Left renal cortex interstitium (tissue), 4 donors: ENCODE data around the gene EZH1. TPM values are rescaled to one million over a fixed set of nuclear protein-coding genes. Genes with fewer than 3 reads are reported as not detected.

Experiments
- polyA plus RNA-seq, 4 donors: library from polyadenylated mRNA; unstranded; fragments of 120-200 nt; gene quantifications; one replicate each; pipeline ENCODE4 v1.2.1, GENCODE V29; 2013; ENCODE audit not compliant: insufficient read length in 4 of 4

Gene EZH1
- polyA plus RNA-seq, 4 donors = 32.5 to 65.2 (median 51.7) TPM

Other genes starting within 250 kb of the EZH1 start
- 10 to 100 TPM; 19.3 to 29.7 (median 25.6) TPM for gene NAGLU, start 208.8 kb downstream of the EZH1 start, polyA plus RNA-seq
- gene HSD17B1, start 192.1 kb downstream of the EZH1 start, polyA plus RNA-seq = 1 to 10 TPM; 3.2 to 6.2 (median 5.2) TPM
- 10 to 100 TPM; 57.7 to 67.1 (median 59.9) TPM for gene COASY, start 182.9 kb downstream of the EZH1 start, polyA plus RNA-seq
- gene MLX, start 177.9 kb downstream of the EZH1 start, polyA plus RNA-seq = 10 to 100 TPM; 33.4 to 42.6 (median 35.8) TPM
- 10 to 100 TPM; 16.2 to 23.4 (median 18.3) TPM for gene PSMC3IP, start 167.3 kb downstream of the EZH1 start, polyA plus RNA-seq
- gene RETREG3, start 135.7 kb downstream of the EZH1 start, polyA plus RNA-seq = 10 to 100 TPM; 41.9 to 65.7 (median 51.1) TPM
- 10 to 100 TPM; 54.4 to 63.9 (median 55.8) TPM for gene TUBG1, start 135.4 kb downstream of the EZH1 start, polyA plus RNA-seq
- 10 to 100 TPM; 19.4 to 42.2 (median 30.5) TPM for gene TUBG2, start 85.8 kb downstream of the EZH1 start, polyA plus RNA-seq
- gene PLEKHH3, start 68.0 kb downstream of the EZH1 start, polyA plus RNA-seq = 10 to 100 TPM; 12.3 to 23.0 (median 19.9) TPM
- gene CCR10, start 63.2 kb downstream of the EZH1 start, polyA plus RNA-seq = 1 to 10 TPM in 3 of 4 donors, under 1 TPM in 1; 0.89 to 2.1 (median 1.5) TPM
- 10 to 100 TPM in 1 of 4 donors, 1 to 10 TPM in 3; 8.1 to 11.1 (median 8.6) TPM for gene CNTNAP1, start 62.5 kb downstream of the EZH1 start, polyA plus RNA-seq
- gene RAMP2, start 16.2 kb upstream of the EZH1 start, polyA plus RNA-seq = 100 to 1,000 TPM in 1 of 4 donors, 10 to 100 TPM in 3; 73.4 to 118 (median 93.3) TPM
- 100 to 1,000 TPM in 1 of 4 donors, 10 to 100 TPM in 3; 77.0 to 101 (median 93.4) TPM for gene VPS25, start 28.4 kb upstream of the EZH1 start, polyA plus RNA-seq
- 10 to 100 TPM; 11.2 to 17.9 (median 12.7) TPM for gene WNK4, start 35.6 kb upstream of the EZH1 start, polyA plus RNA-seq
- gene COA3, start 53.7 kb upstream of the EZH1 start, polyA plus RNA-seq = 100 to 1,000 TPM; 142 to 179 (median 160) TPM
- 1 to 10 TPM in 3 of 4 donors, under 1 TPM in 1; 0.86 to 3.8 (median 2.1) TPM for gene CNTD1, start 53.8 kb upstream of the EZH1 start, polyA plus RNA-seq
- gene BECN1, start 79.2 kb upstream of the EZH1 start, polyA plus RNA-seq = 10 to 100 TPM; 68.8 to 86.1 (median 77.4) TPM
- gene PSME3, start 88.4 kb upstream of the EZH1 start, polyA plus RNA-seq = 100 to 1,000 TPM in 2 of 4 donors, 10 to 100 TPM in 2; 92.6 to 111 (median 99.4) TPM
- 1 to 10 TPM in 2 of 4 donors, under 1 TPM in 2; 0.62 to 1.8 (median 1.4) TPM for gene AOC2, start 99.5 kb upstream of the EZH1 start, polyA plus RNA-seq
- 1 to 10 TPM; 5.0 to 6.9 (median 5.5) TPM for gene AOC3, start 106.2 kb upstream of the EZH1 start, polyA plus RNA-seq
- gene G6PC1, start 155.8 kb upstream of the EZH1 start, polyA plus RNA-seq = 1 to 10 TPM; 2.7 to 8.4 (median 5.7) TPM
- gene AARSD1, start 219.4 kb upstream of the EZH1 start, polyA plus RNA-seq = 10 to 100 TPM; 52.7 to 86.5 (median 65.3) TPM
- 1 to 10 TPM in 3 of 4 donors, under 1 TPM in 1; 0.87 to 3.3 (median 2.5) TPM for gene PTGES3L, start 235.0 kb upstream of the EZH1 start, polyA plus RNA-seq
- gene RUNDC1, start 235.5 kb upstream of the EZH1 start, polyA plus RNA-seq = 10 to 100 TPM; 15.3 to 18.6 (median 16.7) TPM